Measurements from ENCODE around the gene ZNRD2.
A peak's percentile ranks its signal among the peaks of the same experiment; 100 is the strongest.

Gene ZNRD2

GRCh38 chr11:65574811-65575567 lies 4.7 kb downstream of the ZNRD2 start:
- DNase-seq, result peak; percentile 41

GRCh38 chr11:65575568-65576231 lies 5.4 kb downstream of the ZNRD2 start, which contains the start of gene EHBP1L1:
EHBP1L1 (plus strand) TSS chr11:65576053; CDS start chr11:65576303, 250 bp downstream.
- peak; percentile 77 for DNase-seq

- no peak for DNase-seq
Observed at GRCh38 chr11:65576232-65576866, 6.1 kb downstream of the ZNRD2 start.

- DNase-seq, result no peak
Observed at GRCh38 chr11:65576867-65577755, 6.8 kb downstream of the ZNRD2 start.

- DNase-seq, result no peak
Observed at GRCh38 chr11:65577756-65578109, 7.5 kb downstream of the ZNRD2 start.

- DNase-seq, result no peak
Observed at GRCh38 chr11:65578134-65578533, 7.9 kb downstream of the ZNRD2 start.

- no peak for DNase-seq
Observed at GRCh38 chr11:65578667-65579066, 8.4 kb downstream of the ZNRD2 start.

GRCh38 chr11:65579291-65579690 lies 9.0 kb downstream of the ZNRD2 start:
- DNase-seq, result no peak

GRCh38 chr11:65580031-65580692 lies 9.9 kb downstream of the ZNRD2 start:
- DNase-seq, result no peak

- DNase-seq, result no peak
Observed at GRCh38 chr11:65580756-65581155, 10.5 kb downstream of the ZNRD2 start.

GRCh38 chr11:65581928-65582327 lies 11.7 kb downstream of the ZNRD2 start:
- DNase-seq, result no peak

- DNase-seq, result no peak
Observed at GRCh38 chr11:65583589-65583988, 13.3 kb downstream of the ZNRD2 start.

GRCh38 chr11:65584106-65584505 lies 13.8 kb downstream of the ZNRD2 start:
- DNase-seq, result no peak

GRCh38 chr11:65584723-65585171 lies 14.5 kb downstream of the ZNRD2 start:
- no peak for DNase-seq

- DNase-seq, result no peak
Observed at GRCh38 chr11:65585396-65586246, 15.3 kb downstream of the ZNRD2 start.

GRCh38 chr11:65586247-65586630 lies 16.0 kb downstream of the ZNRD2 start:
- no peak for DNase-seq

- DNase-seq, result no peak
Observed at GRCh38 chr11:65586676-65587075, 16.4 kb downstream of the ZNRD2 start.

- DNase-seq, result peak; percentile 60
Observed at GRCh38 chr11:65588199-65589054, 18.1 kb downstream of the ZNRD2 start.

GRCh38 chr11:65589444-65590239 lies 19.4 kb downstream of the ZNRD2 start:
- no peak for DNase-seq

Measured in activated effector memory CD4-positive, alpha-beta T cell treated with Interleukin-2 at 50 U/mL for 16 hours (primary cell).